IMR-90 (cell line): Measurements from ENCODE around the gene B3GAT3. TPM values are rescaled to one million over a fixed set of nuclear protein-coding genes. Genes with fewer than 3 reads are reported as not detected.

Source experiments
- ATAC-seq: fragments of 200-7000 bp; cut with Tn5 transposase; 2 replicates; pipeline ENCODE4 v1.9.1; 2020; ENCODE audit warnings: low read depth, mild to moderate bottlenecking, moderate library complexity
- BruUV-seq: library from RNA; stranded (reverse); fragments of 400-500 nt; replicated peaks from 2 replicates; lab custom pipeline; 2021; lab: Mats Ljungman, UMichigan
- CTCF ChIA-PET: fragments of 300-600 bp; formaldehyde crosslinking; extraction: SDS; loops from one replicate; lab custom pipeline; 2021; ENCODE audit warnings: antibody characterized with exemption; lab: Yijun Ruan, JAX
- POLR2A ChIA-PET: fragments of 300-600 bp; sonication (Branson Sonifier 250); formaldehyde crosslinking; loops from one replicate; lab custom pipeline; 2022; ENCODE audit warnings: antibody characterized with exemption; ENCODE audit not compliant: unreplicated experiment; lab: Charles Lee
- DNase-seq: peaks from one replicate; pipeline ENCODE4 v3.0.0; 2013
- H2AFZ ChIP-seq: replicated peaks from 2 replicates; pipeline ENCODE3; 2013; ENCODE audit warnings: low read length, mild to moderate bottlenecking; ENCODE audit not compliant: poor library complexity
- H2AK5ac ChIP-seq: 2 replicates; pipeline ENCODE4 v1.6.1; 2013; ENCODE audit warnings: low read depth, low read length, inconsistent platforms
- H2AK9ac ChIP-seq: replicated peaks from 2 replicates; pipeline ENCODE3; 2013; ENCODE audit warnings: mild to moderate bottlenecking, low read depth, low read length, moderate library complexity; ENCODE audit not compliant: poor library complexity
- H2BK120ac ChIP-seq: 2 replicates; pipeline ENCODE4 v1.6.1; 2013; ENCODE audit warnings: low read depth, low read length, inconsistent platforms
- H2BK15ac ChIP-seq: 3 replicates; pipeline ENCODE4 v1.6.1; 2013; ENCODE audit warnings: low read depth, low read length, inconsistent platforms
- H2BK20ac ChIP-seq: 2 replicates; pipeline ENCODE4 v1.6.1; 2013; ENCODE audit warnings: low read depth, mild to moderate bottlenecking, inconsistent platforms, low read length, moderate library complexity
- H2BK5ac ChIP-seq: 2 replicates; pipeline ENCODE4 v1.6.1; 2013; ENCODE audit warnings: mild to moderate bottlenecking, low read depth, low read length, inconsistent platforms; ENCODE audit not compliant: poor library complexity, severe bottlenecking
- H3K14ac ChIP-seq: replicated peaks from 2 replicates; pipeline ENCODE4 v1.6.1; 2013; ENCODE audit warnings: low read depth, low read length, inconsistent platforms
- H3K18ac ChIP-seq: 2 replicates; pipeline ENCODE4 v1.6.1; 2013; ENCODE audit warnings: low read depth, low read length, control low read depth
- H3K23ac ChIP-seq: 2 replicates; pipeline ENCODE4 v1.6.1; 2013; ENCODE audit warnings: low read depth, low read length, inconsistent platforms
- H3K27ac ChIP-seq: 2 replicates; pipeline ENCODE4 v1.5.1; 2013; ENCODE audit warnings: mild to moderate bottlenecking, control low read depth, low read length; ENCODE audit not compliant: insufficient read depth
- H3K27me3 ChIP-seq: 2 replicates; pipeline ENCODE4 v1.6.1; 2013; ENCODE audit warnings: low read length; ENCODE audit not compliant: control insufficient read depth, insufficient read depth
- H3K36me3 ChIP-seq: 2 replicates; pipeline ENCODE4 v1.6.1; 2013; ENCODE audit warnings: low read length, mixed read lengths; ENCODE audit not compliant: control insufficient read depth, insufficient read depth
- H3K4ac ChIP-seq: 2 replicates; pipeline ENCODE4 v1.6.1; 2013; ENCODE audit warnings: low read depth, low read length, inconsistent platforms
- H3K4me1 ChIP-seq: 2 replicates; pipeline ENCODE4 v1.6.1; 2013; ENCODE audit warnings: low read length, mixed read lengths; ENCODE audit not compliant: control insufficient read depth, insufficient read depth
- H3K4me2 ChIP-seq: 2 replicates; pipeline ENCODE4 v1.6.1; 2013; ENCODE audit warnings: low read depth, mild to moderate bottlenecking, control low read depth, low read length, moderate library complexity
- H3K4me3 ChIP-seq: 2 replicates; pipeline ENCODE4 v1.5.1; 2013; ENCODE audit warnings: low read depth, mild to moderate bottlenecking, control low read depth, low read length, moderate library complexity; ENCODE audit not compliant: insufficient read depth
- H3K56ac ChIP-seq: 2 replicates; pipeline ENCODE4 v1.6.1; 2013; ENCODE audit warnings: low read length, inconsistent platforms; ENCODE audit not compliant: insufficient read depth; ENCODE audit errors: extremely low read depth
- H3K79me1 ChIP-seq, 2 experiments: 2 replicates each; pipeline ENCODE4 v1.6.1; 2013; ENCODE audit warnings: low read length in 2 of 2, inconsistent platforms in 1 of 2, low read depth in 1 of 2
- H3K9ac ChIP-seq: 2 replicates; pipeline ENCODE4 v1.6.1; 2013; ENCODE audit warnings: low read depth, low read length, control low read depth
- H3K9me1 ChIP-seq: 2 replicates; pipeline ENCODE4 v1.6.1; 2013; ENCODE audit warnings: low read length, inconsistent platforms; ENCODE audit not compliant: insufficient read depth
- H3K9me3 ChIP-seq: 2 replicates; pipeline ENCODE4 v1.6.1; 2013; ENCODE audit warnings: low read length; ENCODE audit not compliant: control insufficient read depth, insufficient read depth
- H4K20me1 ChIP-seq: 2 replicates; pipeline ENCODE4 v1.6.1; 2013; ENCODE audit warnings: low read length, inconsistent platforms; ENCODE audit not compliant: insufficient read depth
- H4K5ac ChIP-seq: 2 replicates; pipeline ENCODE4 v1.6.1; 2013; ENCODE audit warnings: mild to moderate bottlenecking, low read depth, low read length, control low read depth
- H4K8ac ChIP-seq, 2 experiments: 2 replicates each; pipeline ENCODE4 v1.6.1; 2013; ENCODE audit warnings: low read depth in 2 of 2, low read length in 2 of 2, control low read depth in 1 of 2, inconsistent platforms in 1 of 2
- H4K91ac ChIP-seq: 2 replicates; pipeline ENCODE4 v1.6.1; 2013; ENCODE audit warnings: low read depth, low read length, inconsistent platforms; ENCODE audit not compliant: insufficient read depth
- BHLHE40 ChIP-seq: fragments of 150-350 bp; IDR thresholded peaks from 2 replicates; pipeline ENCODE4 v1.6.1; 2016; ENCODE audit warnings: mild to moderate bottlenecking, low read depth, low read length
- CEBPB ChIP-seq: IDR thresholded peaks from 2 replicates; pipeline ENCODE4 v1.6.1; 2012; ENCODE audit warnings: low read depth, low read length, improper control_type of control experiment
- CHD1 ChIP-seq: IDR thresholded peaks from 2 replicates; pipeline ENCODE4 v1.6.1; 2012; ENCODE audit warnings: low read depth, low read length, improper control_type of control experiment
- MAZ ChIP-seq: IDR thresholded peaks from 2 replicates; pipeline ENCODE4 v1.6.1; 2012; ENCODE audit warnings: low read depth, mild to moderate bottlenecking, low read length, improper control_type of control experiment, moderate library complexity, borderline replicate concordance
- MXI1 ChIP-seq: IDR thresholded peaks from 2 replicates; pipeline ENCODE4 v1.6.1; 2012; ENCODE audit warnings: low read depth, mild to moderate bottlenecking, low read length, moderate library complexity, borderline replicate concordance
- POLR2A ChIP-seq: IDR thresholded peaks from 2 replicates; pipeline ENCODE4 v1.6.1; 2012; ENCODE audit warnings: mild to moderate bottlenecking, low read depth, low read length
- WGBS, 2 experiments: methylation state at CpG; one replicate each; pipeline versions ENCODE4 v1.1.5 to v1.1.7; 2013; ENCODE audit warnings: missing lambda C conversion rate in 2 of 2; ENCODE audit not compliant: insufficient read length in 1 of 2; ENCODE audit errors: extremely low coverage in 2 of 2; 5-methylcytosine and 5-hydroxymethylcytosine counted together
- dilution Hi-C: fragments of 300-500 bp; cut with HindIII; formaldehyde crosslinking; loops from one replicate; pipeline ENCODE4 v1.14.3; 2018; ENCODE audit warnings: low sequenced_read_pairs; ENCODE audit not compliant: unreplicated experiment
- in situ Hi-C: fragments of 300-500 bp; cut with MboI; formaldehyde crosslinking; loops from 3 replicates; pipeline ENCODE4 v1.14.3; 2019; ENCODE audit warnings: low sequenced_read_pairs, inconsistent platforms, mixed read lengths
- intact Hi-C: fragments of 100-400 bp; cut with micrococcal nuclease; formaldehyde crosslinking; loops from 2 replicates; pipeline ENCODE4 v1.10.0; 2022
- polyA plus RNA-seq, 3 experiments: library from polyadenylated mRNA; depleted of rRNA; stranded (reverse); fragments of >200 nt; gene quantifications; 2 replicates each; pipeline ENCODE4 v1.2.3, GENCODE V29; 2012; ENCODE audit warnings: low replicate concordance in 1 of 3
- total RNA-seq: library from RNA; depleted of rRNA; stranded (reverse); fragments of >200 nt; gene quantifications from 2 replicates; pipeline ENCODE4 v1.2.3, GENCODE V29; 2012
- TF ChIP-seq, protein P1 (sequence below): conservative IDR thresholded peaks from 2 replicates; pipeline ENCODE4 v1.5.1; 2012; ENCODE audit warnings: mild to moderate bottlenecking, low read depth, low read length, improper control_type of control experiment
- TF ChIP-seq, protein P2 (sequence below): fragments of 150-350 bp; IDR thresholded peaks from 2 replicates; pipeline ENCODE4 v1.6.1; 2016; ENCODE audit warnings: low read depth, mild to moderate bottlenecking, low read length, moderate library complexity, borderline replicate concordance

Gene B3GAT3
- total and polyA plus RNA-seq, 2 of the 4 experiments (the other 2 are of a cell fraction) = 10.4 to 38.4 TPM

DNA sequence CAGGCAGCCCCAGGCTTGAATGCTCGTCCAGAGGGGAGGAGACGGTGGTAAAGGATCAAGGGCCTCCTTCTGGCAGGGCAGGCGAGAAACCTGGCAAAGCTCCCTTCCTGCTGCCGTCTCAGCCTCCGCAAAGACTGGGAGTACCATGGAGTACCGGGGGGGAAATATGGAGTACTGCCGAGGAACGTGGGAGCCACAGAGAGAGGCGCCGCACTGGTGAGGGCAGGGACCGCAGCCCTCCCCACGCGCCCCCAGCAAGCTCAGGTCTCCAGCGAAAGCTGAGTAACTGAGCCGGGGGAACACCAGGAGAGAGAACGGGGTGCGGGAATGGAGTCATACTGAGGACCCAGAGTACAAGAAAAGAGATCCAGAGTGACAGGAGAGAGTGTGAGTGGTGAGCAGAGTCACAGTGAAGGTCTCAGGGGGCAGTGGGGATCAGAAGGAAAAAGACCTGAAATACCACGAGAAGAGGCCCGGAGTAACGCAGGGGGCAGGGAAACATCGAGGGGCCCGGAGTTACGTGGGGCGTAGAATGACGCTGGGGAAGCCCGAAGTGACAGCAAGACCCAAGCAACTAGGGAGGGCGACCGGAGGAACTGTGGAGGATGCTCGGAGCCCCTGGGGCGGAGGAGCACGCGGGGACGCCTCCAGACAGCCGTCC lies 10.0 kb downstream of the B3GAT3 start:
- peak overlapping the region; percentile 82 for H3K23ac ChIP-seq
- H2BK120ac ChIP-seq = peak overlapping the region; percentile 21; the same call in 1 of the 2 replicates
- peak overlapping the region; percentile 62 for H3K14ac ChIP-seq
- no peak for TF ChIP-seq POLR2A
- TF ChIP-seq, protein P1, sequence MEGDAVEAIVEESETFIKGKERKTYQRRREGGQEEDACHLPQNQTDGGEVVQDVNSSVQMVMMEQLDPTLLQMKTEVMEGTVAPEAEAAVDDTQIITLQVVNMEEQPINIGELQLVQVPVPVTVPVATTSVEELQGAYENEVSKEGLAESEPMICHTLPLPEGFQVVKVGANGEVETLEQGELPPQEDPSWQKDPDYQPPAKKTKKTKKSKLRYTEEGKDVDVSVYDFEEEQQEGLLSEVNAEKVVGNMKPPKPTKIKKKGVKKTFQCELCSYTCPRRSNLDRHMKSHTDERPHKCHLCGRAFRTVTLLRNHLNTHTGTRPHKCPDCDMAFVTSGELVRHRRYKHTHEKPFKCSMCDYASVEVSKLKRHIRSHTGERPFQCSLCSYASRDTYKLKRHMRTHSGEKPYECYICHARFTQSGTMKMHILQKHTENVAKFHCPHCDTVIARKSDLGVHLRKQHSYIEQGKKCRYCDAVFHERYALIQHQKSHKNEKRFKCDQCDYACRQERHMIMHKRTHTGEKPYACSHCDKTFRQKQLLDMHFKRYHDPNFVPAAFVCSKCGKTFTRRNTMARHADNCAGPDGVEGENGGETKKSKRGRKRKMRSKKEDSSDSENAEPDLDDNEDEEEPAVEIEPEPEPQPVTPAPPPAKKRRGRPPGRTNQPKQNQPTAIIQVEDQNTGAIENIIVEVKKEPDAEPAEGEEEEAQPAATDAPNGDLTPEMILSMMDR = no peak
- TF ChIP-seq, protein P2, sequence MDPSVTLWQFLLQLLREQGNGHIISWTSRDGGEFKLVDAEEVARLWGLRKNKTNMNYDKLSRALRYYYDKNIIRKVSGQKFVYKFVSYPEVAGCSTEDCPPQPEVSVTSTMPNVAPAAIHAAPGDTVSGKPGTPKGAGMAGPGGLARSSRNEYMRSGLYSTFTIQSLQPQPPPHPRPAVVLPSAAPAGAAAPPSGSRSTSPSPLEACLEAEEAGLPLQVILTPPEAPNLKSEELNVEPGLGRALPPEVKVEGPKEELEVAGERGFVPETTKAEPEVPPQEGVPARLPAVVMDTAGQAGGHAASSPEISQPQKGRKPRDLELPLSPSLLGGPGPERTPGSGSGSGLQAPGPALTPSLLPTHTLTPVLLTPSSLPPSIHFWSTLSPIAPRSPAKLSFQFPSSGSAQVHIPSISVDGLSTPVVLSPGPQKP = no peak
- 0 out of 2 replicates have a peak, but pooled peaks have one; percentile 43 for TF ChIP-seq MXI1
- no peak for TF ChIP-seq CHD1
- TF ChIP-seq CEBPB = no peak
- no peak for TF ChIP-seq BHLHE40
- TF ChIP-seq MAZ = peak; percentile 36; the same call in 1 of the 2 replicates
- H2AFZ ChIP-seq = peak overlapping the region; percentile 84
- H2AK9ac ChIP-seq = peak overlapping the region; percentile 91
- dilution Hi-C loops = no loop called here
- in situ Hi-C loops = no loop called here
- H4K5ac ChIP-seq = peak overlapping the region; percentile 86
- H3K4me2 ChIP-seq = peak overlapping the region; percentile 98
- peak overlapping the region; percentile 91 for H3K18ac ChIP-seq
- no peaks in the 10 kb centered on the region for H3K9me1 ChIP-seq
- peak overlapping the region; percentile 55 for H3K27ac ChIP-seq
- no peak overlapping the region for H2BK20ac ChIP-seq
- intact Hi-C loops = loop anchor here (5.0 kb wide), 1 partner anchor 250 kb away; no protein-coding TSS in a partner anchor
- H2BK15ac ChIP-seq = peak overlapping the region; percentile 3; the same call in 1 of the 3 replicates
- H2BK5ac ChIP-seq = peak overlapping the region; percentile 66
- peak overlapping the region; percentile 4 to 83; a peak in 2 of 4 replicates for H4K8ac ChIP-seq
- H3K79me1 ChIP-seq = peaks cover 14 to 21% of the 10 kb centered on the region in 2 experiments; a peak in 3 of 4 replicates
- peak overlapping the region; percentile 53 for H4K91ac ChIP-seq
- DNase-seq = peak; percentile 60
- H3K4me3 ChIP-seq = peak overlapping the region; percentile 78
- BruUV-seq = no TSS peak
- peak overlapping the region; percentile 54; the same call in 1 of the 2 replicates for H3K56ac ChIP-seq
- peaks cover 11% of the 10 kb centered on the region for H4K20me1 ChIP-seq
- no peaks in the 10 kb centered on the region for H3K27me3 ChIP-seq
- ATAC-seq = peak; percentile 6
- H3K4ac ChIP-seq = peak overlapping the region; percentile 79
- H3K4me1 ChIP-seq = peaks cover 10% of the 10 kb centered on the region
- peak overlapping the region; percentile 76 for H3K9ac ChIP-seq
- H2AK5ac ChIP-seq = peak overlapping the region; percentile 30
- POLR2A ChIA-PET = interaction anchor here (0.6 kb wide), 1 partner anchor 34 kb away, joined by 7 read pairs; no protein-coding TSS in a partner anchor
- CTCF ChIA-PET = interaction anchor here (0.6 to 1.9 kb wide), 6 partner anchors 10 to 53 kb away, joined by 3 to 4 read pairs (median 3); partner anchors contain the start of genes B3GAT3, C11orf98, CSKMT and TUT1
- 1% methylated on average over 11 of the region's 34 CpGs; no CpG with 5 or more reads in 1 of the 2 experiments for WGBS, 2 experiments
- peaks cover 31% of the 10 kb centered on the region for H3K36me3 ChIP-seq
- no peaks in the 10 kb centered on the region for H3K9me3 ChIP-seq
